Posterior cingulate gyrus (tissue), 11 donors: ENCODE results near the gene TSPO.
"Not testable (repeated sequence)": the region's sequence is repeated elsewhere in the genome, so short reads cannot be mapped to it uniquely, and the experiment has no call there.

Experiments
- DNase-seq, 10 donors: peaks; one replicate each; pipeline versions ENCODE4 v3.0.0 to v3.0.0-alpha.2; 2020 to 2021; ENCODE audit warnings: mixed read lengths in 3 of 10
- intact Hi-C: fragments of 100-400 bp; cut with DNase I; formaldehyde crosslinking; loops from one replicate; pipeline ENCODE4 v1.15.1; 2023

TSPO gene

GRCh38 chr22:43129426-43130425 is 21.6 kb upstream of the TSPO start:
- DNase-seq = peak in 1 of 10 donors; percentile 61
- intact Hi-C loops = no loop called here

DNA sequence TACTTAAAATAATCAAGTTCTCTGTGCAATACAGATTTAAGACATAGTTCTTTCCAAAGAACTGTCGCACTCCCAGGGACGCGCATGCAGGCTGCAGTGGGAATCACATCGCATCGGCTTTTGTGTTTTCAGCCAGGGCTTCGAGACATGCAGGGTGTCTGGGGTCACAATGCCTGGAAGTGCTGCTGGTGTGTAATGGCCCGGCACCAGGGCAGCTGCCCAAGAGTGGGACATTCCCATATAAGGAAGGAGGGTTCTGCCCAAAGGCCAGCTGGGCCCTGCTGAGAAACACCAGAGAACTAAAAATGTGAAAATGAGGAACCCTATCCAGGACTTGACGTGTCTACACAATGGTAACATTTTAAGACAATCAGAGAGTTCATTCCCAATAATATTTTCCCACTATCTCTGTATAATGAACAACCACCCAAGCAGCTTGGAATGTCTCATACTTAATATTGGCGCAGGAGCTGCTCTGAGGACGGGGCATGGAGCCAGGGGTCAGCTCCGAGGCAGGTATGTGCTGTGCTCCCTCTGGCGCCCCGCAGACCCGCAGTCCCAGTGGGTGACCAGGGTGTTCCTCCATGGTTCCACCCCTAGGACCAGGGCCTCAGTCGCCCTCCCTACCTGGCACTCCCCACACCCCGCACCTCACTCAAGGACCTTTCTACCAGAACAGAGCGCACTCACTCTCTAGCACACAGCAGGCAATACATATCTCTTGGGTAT is 19.4 kb upstream of the TSPO start:
- peak in 1 of 10 donors; percentile 69 for DNase-seq
- intact Hi-C loops = no loop called here

GRCh38 chr22:43133401-43133800 is 18.0 kb upstream of the TSPO start:
- DNase-seq = no peak
- intact Hi-C loops = no loop called here

- DNase-seq = no peak
- intact Hi-C loops = no loop called here
Measured at GRCh38 chr22:43134553-43134952, 16.8 kb upstream of the TSPO start.

DNA sequence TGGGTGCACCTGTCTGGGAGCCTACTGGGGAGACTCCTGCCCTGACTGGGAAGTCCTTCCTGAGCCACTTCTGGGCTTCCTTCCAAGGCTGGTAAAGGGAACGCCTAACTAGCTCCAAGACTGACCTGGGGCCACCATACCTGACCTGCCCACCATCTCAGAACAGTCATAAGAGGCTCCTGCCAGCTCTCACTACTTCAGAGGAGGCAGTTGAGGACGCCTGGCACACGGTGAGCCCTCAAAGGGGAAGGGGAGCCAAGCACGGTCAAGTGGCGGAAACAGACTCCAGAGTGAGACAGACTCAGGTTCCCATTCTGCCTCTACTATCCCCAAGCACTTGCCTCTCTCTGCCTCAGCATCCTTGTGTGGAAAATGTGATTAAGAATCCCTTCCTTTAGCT is 15.8 kb upstream of the TSPO start:
- DNase-seq = peak in 1 of 10 donors; percentile 80
- intact Hi-C loops = no loop called here

DNA sequence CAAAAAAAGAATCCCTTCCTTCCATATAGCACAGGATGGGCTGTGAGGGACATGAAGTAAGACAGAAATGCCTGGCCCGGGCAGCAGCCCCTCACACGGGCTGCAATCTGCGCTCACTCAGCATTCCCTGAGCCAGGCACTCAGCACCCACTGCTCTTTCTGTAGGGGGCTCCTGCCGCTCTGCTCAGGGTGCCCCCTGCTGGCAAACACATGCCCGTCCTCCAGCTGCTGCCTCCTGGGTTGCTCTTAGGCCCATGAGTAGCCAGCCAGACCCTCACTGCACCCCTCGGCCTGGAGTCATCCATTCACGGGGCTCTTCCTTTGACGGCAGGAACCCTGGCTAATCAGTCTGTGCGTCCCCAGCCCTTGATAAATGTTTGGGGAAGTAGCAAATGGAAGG is 15.1 kb upstream of the TSPO start:
- DNase-seq = peak in 3 of 10 donors; percentile 26 to 75 (median 27)

GRCh38 chr22:43136801-43137200 is 14.6 kb upstream of the TSPO start:
- DNase-seq = peak in 1 of 10 donors; percentile 71
- intact Hi-C loops = no loop called here

More for the DNA sequence above, 15.1 kb upstream of the TSPO start:
- intact Hi-C loops = no loop called here

- intact Hi-C loops = loop anchor here (2.0 kb wide), 1 partner anchor 54 kb away; the partner anchor contains the start of gene TTLL1
- peak; percentile 73 to 97 (median 86) for DNase-seq
Measured at GRCh38 chr22:43142880-43143562, 8.3 kb upstream of the TSPO start, which contains the start of gene MCAT. TSS of gene MCAT (minus strand) at chr22:43143398. CDS start at chr22:43143348, 50 bp downstream.

GRCh38 chr22:43144949-43145348 is 6.4 kb upstream of the TSPO start:
- intact Hi-C loops = no loop called here
- DNase-seq = no peak

- DNase-seq, intact Hi-C loops: not testable (repeated sequence)
Measured at GRCh38 chr22:43145371-43145770, 6.0 kb upstream of the TSPO start.

DNA sequence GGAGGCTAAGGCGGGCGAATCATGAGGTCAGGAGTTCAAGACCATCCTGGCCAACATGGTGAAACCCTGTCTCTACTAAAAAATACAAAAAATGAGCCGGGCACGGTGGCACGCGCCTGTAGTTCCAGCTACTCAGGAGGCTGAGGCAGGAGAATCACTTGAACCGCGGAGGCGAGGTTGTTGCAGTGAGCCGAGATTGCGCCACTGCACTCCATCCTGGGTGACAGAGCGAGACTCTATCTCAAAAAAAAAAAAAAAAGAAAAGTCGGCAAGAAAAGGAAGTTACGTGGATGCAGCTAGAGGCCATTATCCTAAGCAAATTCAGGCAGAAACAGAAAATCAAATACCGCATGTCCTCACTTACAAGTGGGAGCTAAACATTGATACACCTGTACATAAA is 5.0 kb upstream of the TSPO start:
- intact Hi-C loops, DNase-seq: not testable (repeated sequence)

DNA sequence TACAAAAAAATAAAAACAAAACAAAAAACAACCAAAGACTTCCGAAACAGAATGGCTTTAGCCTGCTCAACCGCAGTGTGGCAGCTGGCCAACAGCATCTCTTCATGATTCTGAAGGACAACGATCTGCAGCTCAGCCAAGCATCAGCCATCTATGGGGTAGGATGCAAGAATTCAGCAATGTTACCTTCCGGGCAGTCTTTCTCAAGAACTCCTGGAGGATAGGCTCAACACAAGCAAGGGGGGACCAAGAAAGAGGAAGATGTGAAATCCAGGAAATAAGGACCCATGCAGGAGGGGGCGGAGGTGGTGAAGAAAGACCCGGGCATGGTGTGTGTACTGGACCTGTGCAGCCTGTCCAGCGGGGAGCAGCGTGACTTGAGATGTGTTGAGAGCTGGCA is 3.5 kb upstream of the TSPO start:
- intact Hi-C loops = no loop called here
- no peak for DNase-seq

GRCh38 chr22:43148581-43148980 is 2.8 kb upstream of the TSPO start:
- DNase-seq = no peak
- intact Hi-C loops = no loop called here

- DNase-seq = no peak
Measured at GRCh38 chr22:43150731-43151206, 590 bp upstream of the TSPO start.

GRCh38 chr22:43152003-43152356 is 621 bp downstream of the TSPO start:
- intact Hi-C loops = no loop called here
- no peak for DNase-seq

More at GRCh38 chr22:43150731-43151206, 590 bp upstream of the TSPO start:
- intact Hi-C loops = loop anchor here (2.0 kb wide), 1 partner anchor 36 kb away; the partner anchor contains the start of gene TTLL12

DNA sequence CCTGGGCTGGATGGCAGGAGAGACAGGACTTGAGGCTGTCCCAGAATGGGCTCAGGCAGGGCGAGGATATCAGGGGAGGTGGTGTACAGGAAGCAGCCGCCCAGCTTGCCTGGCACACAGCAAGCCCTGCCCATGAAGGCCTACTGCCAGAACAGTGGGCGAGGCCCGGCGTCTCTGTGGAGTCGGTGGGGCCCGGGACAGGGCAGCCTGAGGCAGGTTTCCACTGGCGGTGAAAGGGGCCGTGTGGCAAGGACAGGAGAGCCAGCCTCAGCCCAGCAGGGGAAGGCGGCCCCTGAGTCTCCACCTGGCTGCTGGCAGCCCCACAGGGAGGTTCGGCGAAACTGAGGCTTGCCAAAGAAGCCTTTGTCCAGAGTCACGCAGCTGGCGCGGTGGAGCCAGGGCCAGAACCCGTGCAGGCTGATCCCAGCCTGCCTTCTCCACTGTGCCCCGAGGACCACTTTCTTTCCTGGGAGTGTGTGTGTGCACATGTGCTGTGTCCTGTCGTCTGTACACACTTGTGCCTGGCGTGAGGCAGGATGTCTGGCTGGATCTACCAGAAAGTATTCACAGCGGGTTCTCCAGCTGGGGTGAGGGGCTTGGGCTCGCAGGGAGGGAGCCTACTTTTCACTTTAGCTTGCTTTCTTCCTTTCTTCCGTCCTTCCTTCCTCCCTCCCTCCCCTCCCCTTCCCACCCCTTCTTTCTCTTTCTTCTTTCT is 1.2 kb downstream of the TSPO start:
- intact Hi-C loops = no loop called here
- DNase-seq = peak in 7 of 10 donors; percentile 21 to 92 (median 50)

GRCh38 chr22:43153899-43154298 is 2.5 kb downstream of the TSPO start:
- intact Hi-C loops = no loop called here
- DNase-seq = no peak

DNA sequence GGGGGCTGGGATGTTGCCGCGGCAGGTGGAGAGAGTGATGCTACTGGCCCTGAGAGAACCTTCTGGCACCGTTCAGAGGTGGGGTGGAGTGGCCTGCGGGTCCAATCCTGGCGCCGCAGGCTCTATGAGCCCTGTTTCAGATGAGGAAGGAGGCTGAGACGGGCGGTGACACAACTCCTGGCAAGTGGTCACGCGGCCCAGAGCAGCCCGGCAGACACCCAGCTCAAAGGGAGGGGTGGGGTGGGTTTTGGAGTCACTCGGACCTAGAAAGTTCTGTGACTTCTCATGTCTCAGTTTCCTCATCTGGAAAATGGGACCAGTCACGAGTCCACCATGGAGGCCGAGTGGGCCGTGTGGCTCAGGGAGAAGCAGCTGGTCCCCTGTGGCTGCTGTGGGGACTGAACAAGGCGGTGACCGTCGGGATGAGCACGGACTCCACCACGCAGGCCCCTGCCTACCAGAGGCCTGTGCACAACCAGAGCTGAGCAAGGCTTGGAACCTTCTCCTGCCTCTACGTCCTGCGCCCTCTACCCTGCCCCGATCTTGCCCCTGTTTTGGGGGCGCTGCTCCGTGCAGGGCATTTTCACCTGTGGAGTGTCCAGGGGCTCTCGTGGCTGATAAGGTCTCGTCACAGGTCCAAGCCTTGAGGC is 3.7 kb downstream of the TSPO start:
- DNase-seq = peak in 1 of 10 donors; percentile 80

GRCh38 chr22:43155789-43156188 is 4.4 kb downstream of the TSPO start:
- peak in 1 of 10 donors; percentile 69 for DNase-seq
- intact Hi-C loops = no loop called here

More for the DNA sequence above, 3.7 kb downstream of the TSPO start:
- intact Hi-C loops = no loop called here
